Nephron progenitor cell (in vitro differentiated cells): ENCODE data around the gene PRCP.

Source experiments
- DNase-seq: peaks from one replicate; pipeline ENCODE4 v3.0.0; 2021
- H3K27ac Mint-ChIP-seq: 2 replicates; pipeline ENCODE4 v1.8.0; 2021; ENCODE audit warnings: mild to moderate bottlenecking, moderate library complexity, mixed read lengths
- H3K27me3 Mint-ChIP-seq: 2 replicates; pipeline ENCODE4 v1.8.0; 2021; ENCODE audit warnings: mild to moderate bottlenecking, low read depth, mixed read lengths; ENCODE audit not compliant: poor library complexity
- H3K36me3 Mint-ChIP-seq: 2 replicates; pipeline ENCODE4 v1.8.0; 2021; ENCODE audit warnings: low read depth, mixed read lengths
- H3K4me1 Mint-ChIP-seq: 2 replicates; pipeline ENCODE4 v1.8.0; 2021; ENCODE audit warnings: mixed read lengths
- H3K4me3 Mint-ChIP-seq: 2 replicates; pipeline ENCODE4 v1.8.0; 2021; ENCODE audit warnings: mild to moderate bottlenecking, moderate library complexity, mixed read lengths
- H3K9me3 Mint-ChIP-seq: 2 replicates; pipeline ENCODE4 v1.8.0; 2021; ENCODE audit warnings: mild to moderate bottlenecking, moderate library complexity, mixed read lengths
- CTCF ChIP-seq: fragments of 200-600 bp; sonication (generic); IDR thresholded peaks from 2 replicates; pipeline ENCODE4 v1.5.0; 2021; ENCODE audit warnings: antibody characterized with exemption

Gene PRCP

GRCh38 chr11:82902880-82903279 lies 2.6 kb upstream of the PRCP start:
- Mint-ChIP-seq H3K4me1 (peaks cover 56% of the 10 kb centered on the region), H3K27me3 (no peaks in the 10 kb centered on the region), H3K27ac (no peak overlapping the region), H3K4me3 (peak overlapping the region; percentile 97), H3K36me3 (no peaks in the 10 kb centered on the region), H3K9me3 (no peaks in the 10 kb centered on the region)
- no peak for TF ChIP-seq CTCF
- DNase-seq: no peak

- Mint-ChIP-seq H3K36me3 (no peaks in the 10 kb centered on the region), H3K4me3 (peak overlapping the region; percentile 97), H3K27ac (no peak overlapping the region), H3K9me3 (no peaks in the 10 kb centered on the region), H3K4me1 (peaks cover 58% of the 10 kb centered on the region), H3K27me3 (no peaks in the 10 kb centered on the region)
- peak; percentile 12 for DNase-seq
- TF ChIP-seq CTCF: no peak
Measured at GRCh38 chr11:82901922-82902485, 1.8 kb upstream of the PRCP start.

- Mint-ChIP-seq H3K27ac (peak within 1 kb of the TSS; percentile 97), H3K36me3 (peaks cover 4% of the 10 kb centered on the region), H3K4me3 (peak within 1 kb of the TSS; percentile 97), H3K9me3 (no peaks in the 10 kb centered on the region), H3K4me1 (peaks cover 51% of the 10 kb centered on the region), H3K27me3 (no peaks in the 10 kb centered on the region)
- TF ChIP-seq CTCF: no peak
- DNase-seq: peak; percentile 92
Measured at GRCh38 chr11:82901165-82901921, 1.1 kb upstream of the PRCP start, which contains the start of gene DDIAS. DDIAS (plus strand) TSS chr11:82901736; CDS start chr11:82914739, 13,003 bp downstream.

- DNase-seq: no peak
Measured at GRCh38 chr11:82899957-82900276, 313 bp downstream of the PRCP start.

GRCh38 chr11:82899186-82899820 lies 927 bp downstream of the PRCP start:
- no peak for TF ChIP-seq CTCF
- Mint-ChIP-seq H3K36me3 (peaks cover 9% of the 10 kb centered on the region), H3K27me3 (no peaks in the 10 kb centered on the region), H3K27ac (peak overlapping the region; percentile 95), H3K9me3 (no peaks in the 10 kb centered on the region), H3K4me3 (peak overlapping the region; percentile 97), H3K4me1 (peaks cover 50% of the 10 kb centered on the region)
- DNase-seq: no peak

More at GRCh38 chr11:82899957-82900276, 313 bp downstream of the PRCP start:
- no peaks in the 10 kb centered on the region for H3K27me3 Mint-ChIP-seq
- H3K4me3 Mint-ChIP-seq: peak overlapping the region; percentile 97
- no peak for TF ChIP-seq CTCF
- no peaks in the 10 kb centered on the region for H3K9me3 Mint-ChIP-seq
- H3K4me1 Mint-ChIP-seq: peaks cover 50% of the 10 kb centered on the region
- H3K27ac Mint-ChIP-seq: peak overlapping the region; percentile 95
- peaks cover 9% of the 10 kb centered on the region for H3K36me3 Mint-ChIP-seq
